WI38 (cell line): ENCODE results near the gene FLOT2.
"Not testable (repeated sequence)": the region's sequence is repeated elsewhere in the genome, so short reads cannot be mapped to it uniquely, and the experiment has no call there.

Source experiments
- H3K4me3 ChIP-seq: 2 replicates; pipeline ENCODE4 v1.5.1; 2011; ENCODE audit warnings: low read depth, mild to moderate bottlenecking, control low read depth, low read length
- TF ChIP-seq, protein P1 (sequence below): IDR thresholded peaks from 2 replicates; pipeline ENCODE4 v1.5.1; 2012; ENCODE audit warnings: low read depth, mild to moderate bottlenecking, control low read depth, low read length

The FLOT2 gene

DNA sequence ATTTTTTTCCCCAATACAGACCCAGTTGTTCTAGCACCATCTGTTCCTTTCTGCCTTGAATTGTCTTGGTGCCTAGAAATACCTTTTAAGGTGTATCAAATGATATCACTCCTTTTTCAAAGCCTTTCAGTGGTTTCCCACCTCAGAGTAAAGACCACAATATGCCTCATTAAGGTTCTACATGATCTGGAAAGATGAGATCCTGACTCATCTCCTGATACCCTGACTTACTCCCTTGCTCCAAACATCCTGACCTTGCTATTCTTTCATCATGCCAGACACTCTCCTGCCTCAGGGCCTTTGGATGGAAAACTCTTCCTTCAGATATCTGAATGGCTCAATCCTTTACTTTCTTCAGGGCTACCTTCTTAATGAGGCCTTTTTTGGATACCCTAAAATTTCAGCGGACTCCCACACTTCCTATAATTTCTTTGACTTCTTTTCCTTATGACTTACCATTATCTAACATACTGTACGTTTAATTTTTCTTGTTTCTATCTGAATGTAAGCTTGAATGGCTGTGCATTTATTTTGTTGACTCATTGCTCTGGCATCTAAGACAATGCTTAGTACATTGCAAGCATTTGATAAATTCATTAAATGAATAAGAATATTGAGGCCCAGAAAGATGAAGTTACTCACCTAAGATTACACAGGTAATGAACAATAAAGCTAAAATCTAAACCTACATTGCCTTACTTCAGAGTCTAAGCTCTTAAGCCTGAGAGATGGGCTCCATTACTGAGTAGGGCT, 19.2 kb downstream of the FLOT2 start:
- TF ChIP-seq, protein P1, sequence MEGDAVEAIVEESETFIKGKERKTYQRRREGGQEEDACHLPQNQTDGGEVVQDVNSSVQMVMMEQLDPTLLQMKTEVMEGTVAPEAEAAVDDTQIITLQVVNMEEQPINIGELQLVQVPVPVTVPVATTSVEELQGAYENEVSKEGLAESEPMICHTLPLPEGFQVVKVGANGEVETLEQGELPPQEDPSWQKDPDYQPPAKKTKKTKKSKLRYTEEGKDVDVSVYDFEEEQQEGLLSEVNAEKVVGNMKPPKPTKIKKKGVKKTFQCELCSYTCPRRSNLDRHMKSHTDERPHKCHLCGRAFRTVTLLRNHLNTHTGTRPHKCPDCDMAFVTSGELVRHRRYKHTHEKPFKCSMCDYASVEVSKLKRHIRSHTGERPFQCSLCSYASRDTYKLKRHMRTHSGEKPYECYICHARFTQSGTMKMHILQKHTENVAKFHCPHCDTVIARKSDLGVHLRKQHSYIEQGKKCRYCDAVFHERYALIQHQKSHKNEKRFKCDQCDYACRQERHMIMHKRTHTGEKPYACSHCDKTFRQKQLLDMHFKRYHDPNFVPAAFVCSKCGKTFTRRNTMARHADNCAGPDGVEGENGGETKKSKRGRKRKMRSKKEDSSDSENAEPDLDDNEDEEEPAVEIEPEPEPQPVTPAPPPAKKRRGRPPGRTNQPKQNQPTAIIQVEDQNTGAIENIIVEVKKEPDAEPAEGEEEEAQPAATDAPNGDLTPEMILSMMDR, result no peak

DNA sequence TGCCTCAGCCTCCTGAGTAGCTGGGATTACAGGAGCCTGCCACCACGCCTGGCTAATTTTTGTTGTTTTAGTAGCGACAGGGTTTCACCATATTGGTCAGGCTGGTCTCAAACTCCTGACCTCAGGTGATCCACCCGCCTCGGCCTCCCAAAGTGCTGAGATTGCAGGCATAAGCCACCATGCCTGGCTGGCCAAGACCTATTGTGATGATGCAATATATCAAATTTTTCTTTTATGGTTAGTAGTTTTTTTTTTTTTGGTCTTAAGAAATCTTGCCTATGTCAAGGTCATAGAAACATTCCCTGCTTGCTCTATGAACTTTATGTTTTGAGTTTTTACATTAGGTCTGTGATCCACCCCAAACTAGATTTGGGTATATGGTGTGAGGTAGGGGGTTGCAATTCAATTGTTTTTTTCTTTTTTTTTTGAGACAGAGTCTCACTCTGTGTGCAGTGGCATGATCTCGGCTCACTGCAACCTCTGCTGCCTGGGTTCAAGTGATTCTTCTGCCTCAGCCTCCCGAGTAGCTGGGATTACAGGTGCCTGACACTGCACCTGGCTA, 20.3 kb downstream of the FLOT2 start:
- H3K4me3 ChIP-seq, result not testable (repeated sequence)

More for the DNA sequence above, 19.2 kb downstream of the FLOT2 start:
- no peak overlapping the region for H3K4me3 ChIP-seq

DNA sequence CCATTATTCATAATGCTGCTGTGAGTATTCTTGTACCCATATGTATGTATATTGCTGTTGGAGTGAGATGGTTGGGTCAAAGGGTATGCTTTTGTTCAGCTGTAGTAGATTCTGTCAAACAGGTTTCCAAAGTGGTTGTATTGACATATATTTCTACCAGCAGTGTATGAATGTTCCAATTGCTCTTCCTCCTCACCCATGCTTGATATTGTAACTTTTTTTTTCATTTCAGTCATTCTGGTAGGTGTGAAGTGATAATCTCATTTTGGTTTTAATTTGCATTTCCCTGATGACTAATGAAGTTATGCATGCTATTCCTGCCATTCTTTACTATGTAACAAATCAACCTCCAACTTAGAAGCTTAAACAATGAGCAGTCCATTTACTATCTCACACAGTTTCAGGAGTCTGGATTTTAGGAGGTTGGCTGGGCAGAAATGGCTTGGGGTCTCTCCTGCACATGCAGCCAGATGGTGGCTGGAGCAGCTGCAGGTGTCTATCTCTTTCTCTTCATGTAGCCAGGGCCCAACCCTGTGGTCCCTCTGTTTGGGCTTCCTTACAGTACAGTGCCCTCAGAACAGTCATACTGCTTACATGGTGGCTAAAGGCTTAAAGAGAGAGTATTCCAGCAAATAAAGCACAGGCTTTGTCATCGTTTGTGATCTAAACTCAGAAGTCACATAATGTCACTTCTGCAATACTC, 21.5 kb downstream of the FLOT2 start:
- H3K4me3 ChIP-seq, result no peak overlapping the region

DNA sequence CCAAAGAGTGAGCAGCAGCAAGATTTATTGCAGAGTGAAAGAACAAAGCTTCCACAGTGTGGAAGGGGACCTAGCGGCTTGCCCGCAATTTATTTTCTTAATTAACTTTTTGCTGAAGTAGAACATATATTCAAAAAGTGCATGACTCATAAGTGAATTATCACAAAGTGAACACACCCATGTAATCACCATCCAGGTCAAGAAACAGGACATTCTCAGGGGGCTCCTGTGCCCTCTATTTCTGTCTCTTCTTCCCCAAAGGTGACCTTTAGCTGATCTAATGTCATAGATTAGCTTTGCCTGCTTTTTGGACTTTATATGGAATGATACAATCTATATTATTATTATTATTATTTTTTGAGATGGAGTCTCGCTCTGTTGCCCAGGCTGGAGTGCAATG, 22.8 kb downstream of the FLOT2 start:
- TF ChIP-seq, protein P1, result no peak
- no peak overlapping the region for H3K4me3 ChIP-seq

More for the DNA sequence above, 21.5 kb downstream of the FLOT2 start:
- TF ChIP-seq, protein P1, result no peak

DNA sequence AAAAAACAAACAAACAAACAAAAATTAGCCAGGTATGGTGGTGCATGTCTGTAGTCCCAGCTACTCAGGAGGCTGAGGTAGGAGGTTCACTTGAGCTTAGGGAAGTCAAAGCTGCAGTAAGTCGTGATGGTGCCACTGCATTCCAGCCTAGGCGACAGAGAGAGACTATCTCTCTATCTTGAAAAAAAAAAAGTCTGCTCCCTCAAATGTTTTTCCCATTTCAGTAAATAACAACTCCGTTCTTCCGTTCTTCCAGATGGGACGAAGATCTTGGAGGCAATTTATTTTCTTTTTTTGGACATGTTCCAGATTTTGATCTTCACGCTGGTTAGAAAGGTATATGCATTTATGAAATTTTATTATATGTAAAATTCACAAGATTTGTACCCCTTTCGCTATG, 23.7 kb downstream of the FLOT2 start:
- H3K4me3 ChIP-seq, result no peak overlapping the region
- TF ChIP-seq, protein P1, result no peak

DNA sequence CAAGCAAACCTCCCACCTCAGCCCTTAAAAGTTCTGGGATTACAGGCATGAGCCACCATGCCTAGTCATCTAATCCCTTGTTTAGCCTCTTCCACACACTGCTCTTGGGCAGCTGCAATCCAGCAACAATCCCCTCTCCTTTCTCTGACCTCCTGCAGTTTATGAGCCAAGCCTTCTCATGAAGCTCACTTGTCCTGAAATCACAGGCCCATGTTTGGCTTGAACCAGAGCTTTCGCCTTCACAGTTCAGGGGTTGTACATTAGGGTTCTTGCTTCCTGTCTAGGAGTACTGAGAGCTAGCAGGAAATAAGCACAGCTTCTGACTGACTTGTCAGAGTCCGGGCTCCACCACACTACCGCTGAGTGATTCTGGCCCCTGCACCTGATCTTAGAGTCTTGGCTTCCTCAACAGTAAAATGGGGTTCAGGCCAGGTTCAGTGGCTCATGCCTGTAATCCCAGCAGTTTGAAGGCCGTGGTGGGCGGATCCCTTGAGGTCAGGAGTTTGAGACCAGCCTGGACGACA, 26.4 kb downstream of the FLOT2 start:
- H3K4me3 ChIP-seq, result no peak overlapping the region
- TF ChIP-seq, protein P1, result no peak

DNA sequence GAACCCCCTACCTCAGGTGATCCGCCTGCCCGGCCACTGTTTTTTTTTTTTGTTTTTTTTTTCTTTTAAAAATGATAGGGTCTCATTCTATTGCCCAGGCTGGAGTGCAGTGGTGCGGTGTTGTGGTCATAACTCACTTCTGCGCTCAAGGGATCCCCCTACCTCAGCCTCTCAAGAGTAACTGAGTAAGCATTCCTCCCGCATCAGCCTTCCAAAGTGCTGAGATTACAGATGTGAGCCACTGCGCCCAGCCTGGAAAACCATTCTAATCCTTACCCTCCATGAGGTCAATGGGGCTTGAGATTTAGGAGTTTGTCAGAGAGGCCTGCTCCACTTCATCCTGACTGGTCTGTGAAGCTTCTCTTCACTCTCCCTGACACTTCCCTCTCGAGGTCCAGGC, 30.3 kb downstream of the FLOT2 start:
- no peak overlapping the region for H3K4me3 ChIP-seq
- TF ChIP-seq, protein P1, result no peak
